ENCODE measurements around the gene NHERF1. TPM values are rescaled to one million over a fixed set of nuclear protein-coding genes. Genes with fewer than 3 reads are reported as not detected.

The NHERF1 gene
- total and polyA plus RNA-seq, 7 donors, result 2.4 to 37.1 (median 4.9) TPM

DNA sequence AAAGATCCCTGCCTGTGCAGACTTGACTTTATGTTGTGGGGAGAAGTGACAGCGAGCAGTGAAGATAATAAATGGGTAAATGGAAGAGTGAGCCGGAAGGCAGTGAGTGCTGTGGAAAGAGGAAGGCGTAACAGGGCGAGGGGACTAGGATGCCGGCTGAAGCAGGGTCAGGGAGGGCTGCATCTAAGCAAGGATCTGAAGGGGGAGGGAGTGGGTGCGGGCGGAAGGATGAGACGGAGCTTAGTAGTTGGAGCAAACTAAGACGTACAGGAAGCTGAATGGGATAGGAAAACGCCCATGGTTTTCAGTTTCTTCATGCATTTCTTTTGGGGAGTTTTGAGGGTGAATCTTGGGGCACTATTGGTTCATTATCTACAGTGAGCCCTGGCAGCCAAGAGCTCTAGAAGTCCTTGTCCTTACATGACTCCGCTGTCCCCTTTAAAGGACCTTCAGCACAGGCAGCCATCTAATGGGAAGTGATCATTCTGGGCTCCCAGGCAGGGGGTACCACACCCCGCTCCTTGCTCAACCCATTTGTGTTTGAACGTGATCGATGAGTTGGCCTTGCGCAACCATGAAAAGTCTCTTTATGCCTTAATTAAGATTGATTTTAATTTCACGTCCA, 38.1 kb downstream of the NHERF1 start:
- H3K27me3 ChIP-seq (ENCODE audit: insufficient read depth in 3 of 3, low read length in 2 of 3), result no peaks in the 10 kb centered on the region
- WGBS, 3 donors, result 86 to 89% (median 88%) methylated on average over 16 of the region's 16 CpGs
- H3K36me3 ChIP-seq (ENCODE audit: insufficient read depth in 1 of 2, low read depth in 1 of 2), result peaks cover 0 to 41% of the 10 kb centered on the region in 2 donors
- H3K27ac ChIP-seq, result no peak overlapping the region
- H3K9me3 ChIP-seq, result no peaks in the 10 kb centered on the region
- DNase-seq (no peak), ATAC-seq (peak in 1 of 4 donors; percentile 41)
- no peaks in the 10 kb centered on the region for H3K4me1 ChIP-seq
- intact Hi-C loops (cut with DNase I), result no loop called here
- no peak for TF ChIP-seq CTCF (IDR thresholded peaks at IDR 0.05)
- no peak overlapping the region for H3K4me3 ChIP-seq

DNA sequence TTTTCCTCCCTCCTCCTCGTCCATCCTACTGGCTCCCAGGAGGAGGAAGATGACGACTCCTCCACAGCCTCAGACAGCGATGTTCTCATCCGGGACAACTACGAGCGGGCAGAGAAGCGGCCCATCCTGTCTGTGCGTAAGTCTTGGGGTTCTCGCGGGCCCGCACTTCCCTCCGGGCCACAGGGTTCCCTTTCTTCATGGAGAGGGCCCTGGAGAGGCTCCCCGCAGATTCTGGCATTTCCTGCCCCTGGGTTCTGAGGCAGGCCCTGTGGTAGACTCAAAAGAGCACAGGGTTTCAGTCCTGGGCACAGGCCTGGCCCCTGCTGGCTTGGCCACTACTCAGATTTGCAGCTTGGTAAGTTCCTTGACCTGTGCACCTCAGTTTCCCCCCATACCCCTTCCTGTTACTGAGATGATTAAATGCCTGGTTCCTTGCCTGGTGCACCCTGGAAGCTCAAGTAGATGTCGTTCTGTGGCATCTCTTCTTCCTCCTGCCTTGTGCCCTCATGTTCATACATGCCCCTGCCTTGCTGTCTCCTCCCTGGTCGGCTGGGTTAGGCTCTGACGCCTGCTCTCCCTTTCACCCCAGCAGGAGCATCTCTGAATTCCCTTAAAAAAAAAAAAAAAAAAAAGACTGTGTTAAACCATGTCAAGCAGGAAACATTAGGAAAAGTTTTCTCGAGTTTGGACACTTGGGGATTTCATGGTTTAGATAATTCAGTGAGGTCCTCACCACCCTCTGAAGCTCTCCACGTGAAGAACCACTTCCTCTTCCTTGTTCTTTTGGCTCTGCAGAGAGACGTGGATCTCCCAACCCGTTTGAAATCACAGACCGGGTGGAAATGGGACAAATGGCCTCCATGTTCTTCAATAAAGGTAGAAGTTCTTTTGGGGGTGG, 42.0 kb downstream of the NHERF1 start:
- intact Hi-C loops (cut with DNase I), result loop anchor here (1.0 to 10.0 kb wide), 3 partner anchors 72 to 164 kb away; no protein-coding TSS in a partner anchor
- Histone ChIP-seq H3K4me3 (no peak overlapping the region), H3K4me1 (no peaks in the 10 kb centered on the region), H3K9me3 (no peaks in the 10 kb centered on the region), H3K36me3 (ENCODE audit: insufficient read depth in 1 of 2, low read depth in 1 of 2) (peaks cover 3 to 69% of the 10 kb centered on the region in 2 donors), H3K27ac (no peak overlapping the region), H3K27me3 (ENCODE audit: insufficient read depth in 3 of 3, low read length in 2 of 3) (no peaks in the 10 kb centered on the region)
- 85 to 88% (median 87%) methylated on average over 21 of the region's 21 CpGs for WGBS, 3 donors
- no peak for TF ChIP-seq CTCF (IDR thresholded peaks at IDR 0.05)
- no peak for ATAC-seq
- no peak for DNase-seq

GRCh38 chr17:74792586-74793105, 44.2 kb downstream of the NHERF1 start:
- Histone ChIP-seq H3K27me3 (ENCODE audit: insufficient read depth in 3 of 3, low read length in 2 of 3) (no peaks in the 10 kb centered on the region), H3K27ac (no peak overlapping the region), H3K36me3 (ENCODE audit: insufficient read depth in 1 of 2, low read depth in 1 of 2) (peaks cover 3 to 76% of the 10 kb centered on the region in 2 donors), H3K9me3 (no peaks in the 10 kb centered on the region), H3K4me1 (no peaks in the 10 kb centered on the region), H3K4me3 (no peak overlapping the region)
- WGBS, 3 donors, result 94 to 97% (median 97%) methylated on average over 11 to 12 of the region's 12 CpGs
- TF ChIP-seq CTCF (IDR thresholded peaks at IDR 0.05), result no peak
- no peak for DNase-seq
- ATAC-seq, result no peak
- intact Hi-C loops (cut with DNase I), result loop anchor here in 1 of 2 donors (10.0 kb wide), 1 partner anchor 162 kb away; no protein-coding TSS in a partner anchor

GRCh38 chr17:74795327-74796020, 47.0 kb downstream of the NHERF1 start:
- ATAC-seq (no peak), DNase-seq (no peak)
- intact Hi-C loops (cut with DNase I), result loop anchor here in 1 of 2 donors (10.0 kb wide), 1 partner anchor 159 kb away; no protein-coding TSS in a partner anchor
- Histone ChIP-seq H3K9me3 (no peaks in the 10 kb centered on the region), H3K4me1 (no peaks in the 10 kb centered on the region), H3K27ac (no peak overlapping the region), H3K4me3 (no peak overlapping the region), H3K27me3 (ENCODE audit: insufficient read depth in 3 of 3, low read length in 2 of 3) (no peaks in the 10 kb centered on the region), H3K36me3 (ENCODE audit: insufficient read depth in 1 of 2, low read depth in 1 of 2) (peaks cover 3 to 83% of the 10 kb centered on the region in 2 donors)
- 83 to 88% (median 86%) methylated on average over 18 of the region's 18 CpGs for WGBS, 3 donors
- TF ChIP-seq CTCF (IDR thresholded peaks at IDR 0.05), result no peak

Measured in psoas muscle (tissue), 8 donors.